Measurements from ENCODE around the gene UBE3D.

Gene UBE3D

GRCh38 chr6:82976179-82976578, 89.5 kb downstream of the UBE3D start:
- DNase-seq (no peak), ATAC-seq (no peak)
- H3K27me3 Mint-ChIP-seq: no peaks in the 10 kb centered on the region
- peaks cover 3% of the 10 kb centered on the region for H3K36me3 Mint-ChIP-seq (ENCODE audit: low read depth)
- no peak overlapping the region for H3K4me3 Mint-ChIP-seq
- no peaks in the 10 kb centered on the region for H3K9me3 Mint-ChIP-seq
- H3K27ac Mint-ChIP-seq: no peak overlapping the region
- no peaks in the 10 kb centered on the region for H3K4me1 Mint-ChIP-seq

- Mint-ChIP-seq H3K27me3 (no peaks in the 10 kb centered on the region), H3K9me3 (peaks cover 2% of the 10 kb centered on the region), H3K4me3 (no peak overlapping the region), H3K27ac (no peak overlapping the region), H3K36me3 (ENCODE audit: low read depth) (peaks cover 8% of the 10 kb centered on the region), H3K4me1 (no peaks in the 10 kb centered on the region)
- ATAC-seq (no peak), DNase-seq (no peak)
Observed at GRCh38 chr6:82971877-82972460, 93.7 kb downstream of the UBE3D start.

GRCh38 chr6:82970839-82971238, 94.8 kb downstream of the UBE3D start:
- Mint-ChIP-seq H3K27me3 (no peaks in the 10 kb centered on the region), H3K27ac (no peak overlapping the region), H3K4me1 (no peaks in the 10 kb centered on the region)

GRCh38 chr6:82968708-82969107, 96.9 kb downstream of the UBE3D start:
- Mint-ChIP-seq H3K9me3 (peaks cover 4% of the 10 kb centered on the region), H3K4me1 (no peaks in the 10 kb centered on the region), H3K27me3 (no peaks in the 10 kb centered on the region), H3K27ac (no peak overlapping the region), H3K36me3 (ENCODE audit: low read depth) (peaks cover 10% of the 10 kb centered on the region), H3K4me3 (no peak overlapping the region)
- DNase-seq (no peak), ATAC-seq (no peak)

More at GRCh38 chr6:82970839-82971238, 94.8 kb downstream of the UBE3D start:
- DNase-seq: no peak
- peaks cover 4% of the 10 kb centered on the region for H3K9me3 Mint-ChIP-seq
- H3K4me3 Mint-ChIP-seq: no peak overlapping the region
- ATAC-seq: no peak
- peaks cover 8% of the 10 kb centered on the region for H3K36me3 Mint-ChIP-seq (ENCODE audit: low read depth)

- Mint-ChIP-seq H3K4me3 (no peak overlapping the region), H3K36me3 (ENCODE audit: low read depth) (peaks cover 13% of the 10 kb centered on the region), H3K4me1 (no peaks in the 10 kb centered on the region), H3K27me3 (no peaks in the 10 kb centered on the region), H3K27ac (no peak overlapping the region), H3K9me3 (peaks cover 4% of the 10 kb centered on the region)
- no peak for DNase-seq
- ATAC-seq: no peak
Observed at GRCh38 chr6:82963191-82963925, 102.3 kb downstream of the UBE3D start.

GRCh38 chr6:82959385-82959941, 106.2 kb downstream of the UBE3D start:
- no peak overlapping the region for H3K4me3 Mint-ChIP-seq
- DNase-seq (no peak), ATAC-seq (no peak)
- no peaks in the 10 kb centered on the region for H3K4me1 Mint-ChIP-seq
- no peak overlapping the region for H3K27ac Mint-ChIP-seq
- H3K27me3 Mint-ChIP-seq: no peaks in the 10 kb centered on the region
- H3K36me3 Mint-ChIP-seq (ENCODE audit: low read depth): peaks cover 23% of the 10 kb centered on the region
- no peaks in the 10 kb centered on the region for H3K9me3 Mint-ChIP-seq

GRCh38 chr6:82958551-82958950, 107.1 kb downstream of the UBE3D start:
- ATAC-seq (no peak), DNase-seq (no peak)
- no peak overlapping the region for H3K27ac Mint-ChIP-seq
- no peaks in the 10 kb centered on the region for H3K4me1 Mint-ChIP-seq
- no peaks in the 10 kb centered on the region for H3K9me3 Mint-ChIP-seq
- H3K4me3 Mint-ChIP-seq: no peak overlapping the region
- no peaks in the 10 kb centered on the region for H3K27me3 Mint-ChIP-seq
- H3K36me3 Mint-ChIP-seq (ENCODE audit: low read depth): peaks cover 24% of the 10 kb centered on the region

- H3K27me3 Mint-ChIP-seq: no peaks in the 10 kb centered on the region
- DNase-seq (no peak), ATAC-seq (no peak)
- H3K4me1 Mint-ChIP-seq: no peaks in the 10 kb centered on the region
- H3K9me3 Mint-ChIP-seq: no peaks in the 10 kb centered on the region
- peaks cover 26% of the 10 kb centered on the region for H3K36me3 Mint-ChIP-seq (ENCODE audit: low read depth)
- no peak overlapping the region for H3K4me3 Mint-ChIP-seq
- no peak overlapping the region for H3K27ac Mint-ChIP-seq
Observed at GRCh38 chr6:82957868-82958245, 107.8 kb downstream of the UBE3D start.

GRCh38 chr6:82957171-82957867, 108.3 kb downstream of the UBE3D start:
- H3K27ac Mint-ChIP-seq: no peak overlapping the region
- no peaks in the 10 kb centered on the region for H3K4me1 Mint-ChIP-seq
- no peak for ATAC-seq
- no peak overlapping the region for H3K4me3 Mint-ChIP-seq
- H3K27me3 Mint-ChIP-seq: no peaks in the 10 kb centered on the region
- peaks cover 28% of the 10 kb centered on the region for H3K36me3 Mint-ChIP-seq (ENCODE audit: low read depth)
- H3K9me3 Mint-ChIP-seq: no peaks in the 10 kb centered on the region
- no peak for DNase-seq

GRCh38 chr6:82955841-82956240, 109.8 kb downstream of the UBE3D start:
- Mint-ChIP-seq H3K36me3 (ENCODE audit: low read depth) (peaks cover 31% of the 10 kb centered on the region), H3K4me3 (no peak overlapping the region), H3K9me3 (no peaks in the 10 kb centered on the region), H3K4me1 (no peaks in the 10 kb centered on the region), H3K27ac (no peak overlapping the region), H3K27me3 (no peaks in the 10 kb centered on the region)
- DNase-seq (no peak), ATAC-seq (no peak)

- Mint-ChIP-seq H3K27me3 (no peaks in the 10 kb centered on the region), H3K9me3 (no peaks in the 10 kb centered on the region), H3K4me1 (no peaks in the 10 kb centered on the region), H3K27ac (no peak overlapping the region), H3K4me3 (no peak overlapping the region), H3K36me3 (ENCODE audit: low read depth) (peaks cover 39% of the 10 kb centered on the region)
- ATAC-seq (no peak), DNase-seq (no peak)
Observed at GRCh38 chr6:82954937-82955577, 110.6 kb downstream of the UBE3D start.

- ATAC-seq (no peak), DNase-seq (no peak)
- Mint-ChIP-seq H3K27me3 (no peaks in the 10 kb centered on the region), H3K36me3 (ENCODE audit: low read depth) (peaks cover 46% of the 10 kb centered on the region), H3K4me3 (no peak overlapping the region), H3K4me1 (no peaks in the 10 kb centered on the region), H3K9me3 (no peaks in the 10 kb centered on the region), H3K27ac (no peak overlapping the region)
Observed at GRCh38 chr6:82954356-82954755, 111.3 kb downstream of the UBE3D start.

- no peaks in the 10 kb centered on the region for H3K27me3 Mint-ChIP-seq
- H3K36me3 Mint-ChIP-seq (ENCODE audit: low read depth): peaks cover 47% of the 10 kb centered on the region
- no peak overlapping the region for H3K27ac Mint-ChIP-seq
- no peaks in the 10 kb centered on the region for H3K4me1 Mint-ChIP-seq
- ATAC-seq: no peak
- no peak overlapping the region for H3K4me3 Mint-ChIP-seq
- DNase-seq: no peak
- peaks cover 2% of the 10 kb centered on the region for H3K9me3 Mint-ChIP-seq
Observed at GRCh38 chr6:82953871-82954270, 111.8 kb downstream of the UBE3D start.

GRCh38 chr6:82951935-82952334, 113.7 kb downstream of the UBE3D start:
- Mint-ChIP-seq H3K27ac (no peak overlapping the region), H3K36me3 (ENCODE audit: low read depth) (peaks cover 49% of the 10 kb centered on the region), H3K9me3 (peaks cover 5% of the 10 kb centered on the region), H3K4me3 (no peak overlapping the region), H3K4me1 (no peaks in the 10 kb centered on the region), H3K27me3 (no peaks in the 10 kb centered on the region)
- ATAC-seq (no peak), DNase-seq (no peak)

Measured in activated naive CD8-positive, alpha-beta T cell treated with anti-CD3 and anti-CD28 coated beads, Interleukin-2, amount 50 U/mL, for 24 hours (primary cell).